Fibroblast of lung (primary cell): ENCODE measurements around the gene SLC6A17. TPM values are rescaled to one million over a fixed set of nuclear protein-coding genes. Genes with fewer than 3 reads are reported as not detected.
A peak's percentile ranks its signal among the peaks of the same experiment; 100 is the strongest.

Source experiments
- DNase-seq, 2 donors: peaks; one replicate each; pipeline versions ENCODE4 v3.0.0 to v3.0.0-alpha.2; 2010; ENCODE audit warnings: low read depth in 2 of 2
- H2AFZ ChIP-seq: 2 replicates; pipeline ENCODE4 v1.5.1; 2012; ENCODE audit warnings: low read length, control low read depth, inconsistent platforms
- H3K27ac ChIP-seq: 2 replicates; pipeline ENCODE4 v1.5.1; 2011; ENCODE audit warnings: low read length, control low read depth; ENCODE audit not compliant: insufficient read depth
- H3K27me3 ChIP-seq: 2 replicates; pipeline ENCODE4 v1.5.1; 2011; ENCODE audit warnings: mild to moderate bottlenecking, low read length; ENCODE audit not compliant: control insufficient read depth, insufficient read depth
- H3K36me3 ChIP-seq: 2 replicates; pipeline ENCODE4 v1.5.1; 2011; ENCODE audit warnings: low read length; ENCODE audit not compliant: control insufficient read depth, insufficient read depth
- H3K4me1 ChIP-seq: 2 replicates; pipeline ENCODE4 v1.5.1; 2011; ENCODE audit warnings: low read length; ENCODE audit not compliant: control insufficient read depth, insufficient read depth; ENCODE audit errors: extremely low read depth
- H3K4me2 ChIP-seq: 2 replicates; pipeline ENCODE4 v1.5.1; 2011; ENCODE audit warnings: low read length, control low read depth; ENCODE audit not compliant: insufficient read depth; ENCODE audit errors: extremely low read depth
- H3K4me3 ChIP-seq, 4 experiments: fragments of 200-600 bp in 1 of 4; sonication (generic) in 1 of 4; replicated peaks in 1 of 4; 2 replicates each; pipeline ENCODE4 v1.5.1; 2011 to 2016; ENCODE audit warnings: low read length in 4 of 4, low read depth in 3 of 4, mild to moderate bottlenecking in 3 of 4, control low read depth in 2 of 4, inconsistent platforms in 1 of 4, mixed read lengths in 1 of 4; ENCODE audit not compliant: insufficient read depth in 1 of 4; ENCODE audit errors: control extremely low read depth in 1 of 4
- H3K79me2 ChIP-seq: 2 replicates; pipeline ENCODE4 v1.5.1; 2012; ENCODE audit warnings: mild to moderate bottlenecking, low read length, inconsistent platforms; ENCODE audit not compliant: control insufficient read depth, insufficient read depth
- H3K9ac ChIP-seq: 2 replicates; pipeline ENCODE4 v1.5.1; 2011; ENCODE audit warnings: mild to moderate bottlenecking, low read length, control low read depth; ENCODE audit not compliant: insufficient read depth
- H3K9me3 ChIP-seq: 2 replicates; pipeline ENCODE4 v1.5.1; 2012; ENCODE audit warnings: low read depth, low read length; ENCODE audit not compliant: control insufficient read depth, insufficient read depth
- H4K20me1 ChIP-seq: 2 replicates; pipeline ENCODE4 v1.5.1; 2011; ENCODE audit warnings: low read length; ENCODE audit not compliant: control insufficient read depth, insufficient read depth; ENCODE audit errors: extremely low read depth
- EZH2 ChIP-seq: IDR thresholded peaks from 2 replicates; pipeline ENCODE4 v1.5.1; 2012; ENCODE audit warnings: low read length, control low read depth, mild to moderate bottlenecking; ENCODE audit errors: missing control alignments
- polyA plus RNA-seq, 2 donors: library from polyadenylated mRNA; depleted of rRNA in 1 of 2; stranded (reverse) in 1 of 2; unstranded in 1 of 2; fragments of >200 nt; gene quantifications; 2 replicates each; pipeline ENCODE4 v1.2.1, GENCODE V29; 2011 to 2012; ENCODE audit warnings: missing spikeins in 1 of 2
- total RNA-seq: library from RNA; depleted of rRNA; stranded (reverse); fragments of >200 nt; gene quantifications from 2 replicates; pipeline ENCODE4 v1.2.1, GENCODE V29; 2014
- TF ChIP-seq, protein P1 (sequence below), 2 donors: IDR thresholded peaks in 1 of 2; conservative IDR thresholded peaks in 1 of 2; 1 replicate in 1 of 2; 2 replicates in 1 of 2; pipeline ENCODE4 v1.5.1; 2011 to 2012; ENCODE audit warnings: low read length in 2 of 2, control low read depth in 1 of 2, inconsistent platforms in 1 of 2, low read depth in 1 of 2, mild to moderate bottlenecking in 1 of 2

SLC6A17 gene
- total and polyA plus RNA-seq, 2 donors (not counting 1 experiment from before 2014, with no cell fraction given) = under 0.01 to 0.14 TPM

DNA sequence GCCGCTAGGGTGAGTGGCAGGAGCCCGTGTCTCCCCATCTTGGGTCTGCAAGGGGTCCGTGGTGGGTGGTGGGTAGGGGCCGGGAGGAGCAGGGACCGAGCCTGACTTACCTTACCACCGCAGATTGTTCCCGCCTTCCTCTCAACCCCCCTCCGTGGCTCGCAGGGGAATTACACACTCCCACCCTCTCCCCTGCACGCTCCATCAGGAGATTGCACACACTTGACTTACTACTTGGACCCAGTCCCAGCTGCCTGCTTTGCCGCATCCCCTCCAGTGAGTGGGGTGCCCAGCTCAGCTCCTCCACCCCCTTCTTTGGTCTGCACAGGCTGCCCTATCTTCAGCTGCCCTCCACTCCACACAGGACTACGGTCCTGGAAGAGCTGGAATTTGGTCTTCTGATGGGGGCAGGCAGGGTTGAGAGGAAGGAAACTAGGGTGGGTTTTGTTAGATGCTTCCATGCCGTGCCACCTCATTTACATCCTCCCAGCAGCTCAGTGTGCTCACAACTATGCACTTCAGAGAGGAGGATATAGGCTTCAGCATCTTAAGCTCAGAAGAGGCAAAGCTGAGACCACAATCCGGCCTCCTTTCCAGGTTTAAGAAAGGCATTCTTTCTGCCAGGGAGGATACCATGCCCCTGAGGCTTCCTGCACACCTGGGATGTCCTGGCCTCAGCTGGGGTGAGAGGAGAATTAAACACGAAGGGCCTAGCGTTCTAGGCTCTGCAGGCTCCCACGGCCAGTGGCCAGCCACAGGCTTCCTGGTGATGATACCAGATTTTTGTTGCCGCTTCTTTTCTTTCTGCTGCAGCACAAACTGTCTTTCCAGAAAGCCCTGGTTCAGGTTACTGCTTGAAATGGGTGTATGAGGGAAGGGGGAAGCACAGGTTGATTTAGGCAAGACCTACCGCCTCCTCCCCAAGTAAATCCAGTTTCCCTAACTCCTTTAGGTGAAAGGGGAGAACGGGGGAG, 62.2 kb downstream of the SLC6A17 start:
- peak in 1 of 2 donors; percentile 21 for DNase-seq
- H3K4me2 ChIP-seq = no peak overlapping the region
- H3K4me3 ChIP-seq = peak overlapping the region in 1 of 4 experiments; percentile 17
- peaks cover 2% of the 10 kb centered on the region for H3K4me1 ChIP-seq
- no peaks in the 10 kb centered on the region for H4K20me1 ChIP-seq
- H3K27me3 ChIP-seq = peaks cover 32% of the 10 kb centered on the region
- H3K36me3 ChIP-seq = no peaks in the 10 kb centered on the region
- no peak overlapping the region for H3K9ac ChIP-seq
- TF ChIP-seq, protein P1, sequence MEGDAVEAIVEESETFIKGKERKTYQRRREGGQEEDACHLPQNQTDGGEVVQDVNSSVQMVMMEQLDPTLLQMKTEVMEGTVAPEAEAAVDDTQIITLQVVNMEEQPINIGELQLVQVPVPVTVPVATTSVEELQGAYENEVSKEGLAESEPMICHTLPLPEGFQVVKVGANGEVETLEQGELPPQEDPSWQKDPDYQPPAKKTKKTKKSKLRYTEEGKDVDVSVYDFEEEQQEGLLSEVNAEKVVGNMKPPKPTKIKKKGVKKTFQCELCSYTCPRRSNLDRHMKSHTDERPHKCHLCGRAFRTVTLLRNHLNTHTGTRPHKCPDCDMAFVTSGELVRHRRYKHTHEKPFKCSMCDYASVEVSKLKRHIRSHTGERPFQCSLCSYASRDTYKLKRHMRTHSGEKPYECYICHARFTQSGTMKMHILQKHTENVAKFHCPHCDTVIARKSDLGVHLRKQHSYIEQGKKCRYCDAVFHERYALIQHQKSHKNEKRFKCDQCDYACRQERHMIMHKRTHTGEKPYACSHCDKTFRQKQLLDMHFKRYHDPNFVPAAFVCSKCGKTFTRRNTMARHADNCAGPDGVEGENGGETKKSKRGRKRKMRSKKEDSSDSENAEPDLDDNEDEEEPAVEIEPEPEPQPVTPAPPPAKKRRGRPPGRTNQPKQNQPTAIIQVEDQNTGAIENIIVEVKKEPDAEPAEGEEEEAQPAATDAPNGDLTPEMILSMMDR (conservative IDR thresholded peaks at IDR 0.05 in 1 of 2, IDR thresholded peaks at IDR 0.05 in 1 of 2; ENCODE audit: low read depth in 1 of 2, low read length in 2 of 2) = no peak
- peak; percentile 37 for TF ChIP-seq EZH2
- no peaks in the 10 kb centered on the region for H3K9me3 ChIP-seq
- no peaks in the 10 kb centered on the region for H3K79me2 ChIP-seq
- H3K27ac ChIP-seq = no peak overlapping the region
- H2AFZ ChIP-seq = no peak overlapping the region

DNA sequence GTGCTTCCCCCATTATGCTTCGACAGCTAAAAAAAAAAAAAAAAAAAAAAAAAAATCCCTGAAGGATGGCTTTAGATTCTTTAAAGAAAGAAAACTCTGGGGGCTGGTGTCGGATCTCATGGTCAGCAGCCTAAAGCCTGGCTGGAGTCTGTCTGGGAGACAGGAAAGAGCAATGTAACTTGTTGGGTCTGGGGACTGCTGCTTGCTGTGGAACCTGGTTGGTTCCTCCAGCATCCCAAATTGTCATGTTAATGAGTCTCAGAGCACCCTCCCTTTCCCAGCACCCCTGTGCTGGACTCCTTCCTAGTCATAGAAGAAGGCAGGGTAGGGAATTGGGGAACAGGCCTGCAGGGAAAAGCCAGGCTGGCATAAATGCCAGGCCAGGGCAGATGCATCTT, 62.8 kb downstream of the SLC6A17 start:
- Histone ChIP-seq H3K79me2 (no peaks in the 10 kb centered on the region), H3K27me3 (peaks cover 32% of the 10 kb centered on the region), H3K4me1 (peaks cover 2% of the 10 kb centered on the region), H3K4me2 (no peak overlapping the region), H3K9me3 (no peaks in the 10 kb centered on the region), H3K4me3 (no peak overlapping the region), H4K20me1 (no peaks in the 10 kb centered on the region), H3K36me3 (no peaks in the 10 kb centered on the region), H3K27ac (no peak overlapping the region), H3K9ac (no peak overlapping the region), H2AFZ (no peak overlapping the region)
- no peak for TF ChIP-seq EZH2
- TF ChIP-seq, protein P1 (conservative IDR thresholded peaks at IDR 0.05 in 1 of 2, IDR thresholded peaks at IDR 0.05 in 1 of 2; ENCODE audit: low read depth in 1 of 2, low read length in 2 of 2) = no peak
- DNase-seq = no peak

DNA sequence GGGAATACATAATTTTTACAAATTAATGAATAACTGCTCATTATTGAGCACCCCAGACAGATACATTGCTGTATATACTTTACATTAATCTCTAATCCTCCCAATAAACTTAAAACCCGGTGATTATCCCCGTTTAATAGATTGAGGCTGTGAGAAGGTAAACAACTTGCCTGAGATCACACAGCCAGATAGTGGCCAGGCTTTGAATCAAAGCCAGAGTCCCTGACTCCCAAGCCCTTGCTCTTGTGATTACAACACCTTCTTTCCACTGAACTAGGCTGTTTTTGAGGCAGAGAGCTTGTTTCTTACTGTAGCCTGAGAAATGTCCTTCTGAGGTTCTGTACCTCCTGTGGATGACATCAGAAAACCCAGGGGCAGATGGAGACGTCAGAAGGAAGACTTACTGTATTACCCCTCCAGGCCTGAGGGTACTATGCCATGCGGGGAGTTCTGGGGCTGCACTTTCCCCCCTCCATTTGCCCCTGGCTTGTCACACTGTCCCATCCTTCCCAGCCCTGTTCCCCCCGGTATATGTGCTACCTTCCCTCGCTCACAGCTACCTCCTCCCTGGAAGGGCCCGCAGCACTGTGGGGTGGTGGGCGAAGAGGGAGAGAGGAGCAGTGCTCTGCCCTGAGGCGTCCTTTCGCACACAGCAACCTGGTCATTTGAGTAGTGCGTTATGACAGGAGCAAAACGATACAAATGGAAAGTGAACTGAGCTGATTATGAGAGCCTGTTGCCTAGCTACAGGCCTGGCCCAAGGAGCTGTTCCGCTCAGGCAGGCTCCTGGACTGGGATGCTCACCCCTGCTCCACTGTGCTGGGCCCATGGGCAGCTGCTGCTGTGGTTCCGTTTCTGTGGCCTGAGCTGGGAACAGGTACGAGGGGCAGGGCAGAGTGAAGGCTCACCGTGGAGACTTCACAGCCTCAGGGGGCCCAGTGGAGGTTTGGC, 64.4 kb downstream of the SLC6A17 start:
- H2AFZ ChIP-seq = no peak overlapping the region
- H3K27ac ChIP-seq = no peak overlapping the region
- no peak overlapping the region for H3K4me2 ChIP-seq
- no peaks in the 10 kb centered on the region for H3K9me3 ChIP-seq
- no peak overlapping the region for H3K4me3 ChIP-seq
- H3K4me1 ChIP-seq = no peaks in the 10 kb centered on the region
- TF ChIP-seq, protein P1 (conservative IDR thresholded peaks at IDR 0.05 in 1 of 2, IDR thresholded peaks at IDR 0.05 in 1 of 2; ENCODE audit: low read depth in 1 of 2, low read length in 2 of 2) = no peak
- TF ChIP-seq EZH2 = no peak
- H3K27me3 ChIP-seq = peaks cover 32% of the 10 kb centered on the region
- DNase-seq = no peak
- H3K36me3 ChIP-seq = no peaks in the 10 kb centered on the region
- H3K79me2 ChIP-seq = no peaks in the 10 kb centered on the region
- no peak overlapping the region for H3K9ac ChIP-seq
- no peaks in the 10 kb centered on the region for H4K20me1 ChIP-seq
